Germinal center (tissue), 1 donor: ENCODE measurements around the gene SEMA3G.

ENCODE experiments used
- DNase-seq: peaks from one replicate; pipeline ENCODE4 v3.0.0; 2012; ENCODE audit warnings: mixed read lengths, low spot score

SEMA3G gene

GRCh38 chr3:52444860-52445793, at the start of gene SEMA3G:
TSS of gene SEMA3G (minus strand) at chr3:52445103. CDS start at chr3:52445027, 76 bp downstream.
- peak; percentile 77 for DNase-seq

DNA sequence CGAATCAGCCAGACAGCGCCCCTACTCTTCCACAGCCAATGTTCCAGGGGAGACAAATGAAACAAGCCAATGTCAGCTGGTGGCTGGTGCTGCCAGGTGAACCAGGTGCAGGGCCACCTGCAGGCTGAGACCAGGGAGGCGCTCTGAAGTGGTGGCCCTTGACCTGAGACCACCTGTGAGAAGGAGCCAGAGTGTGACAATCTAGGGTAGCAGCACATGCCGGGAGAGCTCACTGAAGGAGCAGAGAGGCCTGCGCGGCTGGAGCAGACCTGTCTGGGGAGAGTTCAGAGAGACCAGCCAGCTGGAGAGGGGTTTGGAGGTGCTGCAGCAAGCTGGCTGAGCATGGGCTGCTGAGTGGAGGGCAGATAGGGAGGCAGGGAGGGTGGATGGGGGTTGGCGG, 49.5 kb upstream of the SEMA3G start:
- DNase-seq: no peak

- DNase-seq: no peak
Measured at GRCh38 chr3:52493232-52494017, 48.5 kb upstream of the SEMA3G start.

DNA sequence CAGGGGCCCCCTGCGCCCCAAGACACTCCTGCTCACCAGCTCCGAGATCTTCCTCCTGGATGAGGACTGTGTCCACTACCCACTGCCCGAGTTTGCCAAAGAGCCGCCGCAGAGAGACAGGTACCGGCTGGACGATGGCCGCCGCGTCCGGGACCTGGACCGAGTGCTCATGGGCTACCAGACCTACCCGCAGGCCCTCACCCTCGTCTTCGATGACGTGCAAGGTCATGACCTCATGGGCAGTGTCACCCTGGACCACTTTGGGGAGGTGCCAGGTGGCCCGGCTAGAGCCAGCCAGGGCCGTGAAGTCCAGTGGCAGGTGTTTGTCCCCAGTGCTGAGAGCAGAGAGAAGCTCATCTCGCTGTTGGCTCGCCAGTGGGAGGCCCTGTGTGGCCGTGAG, 47.2 kb upstream of the SEMA3G start:
- no peak for DNase-seq

GRCh38 chr3:52490939-52491526, 46.1 kb upstream of the SEMA3G start:
- no peak for DNase-seq

GRCh38 chr3:52490035-52490938, 45.4 kb upstream of the SEMA3G start:
- no peak for DNase-seq

- DNase-seq: no peak
Measured at GRCh38 chr3:52489453-52489852, 44.5 kb upstream of the SEMA3G start.

DNA sequence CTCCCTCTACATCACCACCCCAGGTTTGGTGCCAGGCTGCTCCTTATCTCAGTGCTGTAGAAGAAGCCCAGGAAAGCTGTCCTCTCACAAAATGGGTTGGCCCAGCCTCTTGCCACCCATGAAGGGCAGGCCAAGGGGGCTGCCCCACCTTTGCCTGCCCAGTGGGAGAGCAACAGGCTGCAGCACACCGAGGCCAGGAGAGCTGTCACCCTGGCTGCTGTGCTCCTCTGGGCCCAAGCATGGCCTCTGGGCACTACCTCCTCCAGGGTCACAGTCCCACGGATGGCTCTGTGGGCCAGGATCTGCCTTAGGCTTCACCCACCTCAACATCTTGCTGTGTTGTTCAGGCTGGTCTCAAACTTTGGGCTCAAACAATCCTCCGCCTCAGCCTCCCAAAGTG, 43.8 kb upstream of the SEMA3G start:
- DNase-seq: no peak

DNA sequence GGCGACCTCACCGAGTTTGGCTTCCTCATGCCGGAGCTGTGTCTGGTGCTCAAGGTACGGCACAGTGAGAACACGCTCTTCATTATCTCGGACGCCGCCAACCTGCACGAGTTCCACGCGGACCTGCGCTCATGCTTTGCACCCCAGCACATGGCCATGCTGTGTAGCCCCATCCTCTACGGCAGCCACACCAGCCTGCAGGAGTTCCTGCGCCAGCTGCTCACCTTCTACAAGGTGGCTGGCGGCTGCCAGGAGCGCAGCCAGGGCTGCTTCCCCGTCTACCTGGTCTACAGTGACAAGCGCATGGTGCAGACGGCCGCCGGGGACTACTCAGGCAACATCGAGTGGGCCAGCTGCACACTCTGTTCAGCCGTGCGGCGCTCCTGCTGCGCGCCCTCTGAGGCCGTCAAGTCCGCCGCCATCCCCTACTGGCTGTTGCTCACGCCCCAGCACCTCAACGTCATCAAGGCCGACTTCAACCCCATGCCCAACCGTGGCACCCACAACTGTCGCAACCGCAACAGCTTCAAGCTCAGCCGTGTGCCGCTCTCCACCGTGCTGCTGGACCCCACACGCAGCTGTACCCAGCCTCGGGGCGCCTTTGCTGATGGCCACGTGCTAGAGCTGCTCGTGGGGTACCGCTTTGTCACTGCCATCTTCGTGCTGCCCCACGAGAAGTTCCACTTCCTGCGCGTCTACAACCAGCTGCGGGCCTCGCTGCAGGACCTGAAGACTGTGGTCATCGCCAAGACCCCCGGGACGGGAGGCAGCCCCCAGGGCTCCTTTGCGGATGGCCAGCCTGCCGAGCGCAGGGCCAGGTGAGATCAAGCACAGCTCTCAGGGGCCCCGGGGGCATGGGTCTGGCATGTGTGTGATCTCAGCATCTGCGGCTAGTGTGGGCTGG, 43.1 kb upstream of the SEMA3G start:
- DNase-seq: no peak

GRCh38 chr3:52487050-52487787, 42.3 kb upstream of the SEMA3G start:
- no peak for DNase-seq

DNA sequence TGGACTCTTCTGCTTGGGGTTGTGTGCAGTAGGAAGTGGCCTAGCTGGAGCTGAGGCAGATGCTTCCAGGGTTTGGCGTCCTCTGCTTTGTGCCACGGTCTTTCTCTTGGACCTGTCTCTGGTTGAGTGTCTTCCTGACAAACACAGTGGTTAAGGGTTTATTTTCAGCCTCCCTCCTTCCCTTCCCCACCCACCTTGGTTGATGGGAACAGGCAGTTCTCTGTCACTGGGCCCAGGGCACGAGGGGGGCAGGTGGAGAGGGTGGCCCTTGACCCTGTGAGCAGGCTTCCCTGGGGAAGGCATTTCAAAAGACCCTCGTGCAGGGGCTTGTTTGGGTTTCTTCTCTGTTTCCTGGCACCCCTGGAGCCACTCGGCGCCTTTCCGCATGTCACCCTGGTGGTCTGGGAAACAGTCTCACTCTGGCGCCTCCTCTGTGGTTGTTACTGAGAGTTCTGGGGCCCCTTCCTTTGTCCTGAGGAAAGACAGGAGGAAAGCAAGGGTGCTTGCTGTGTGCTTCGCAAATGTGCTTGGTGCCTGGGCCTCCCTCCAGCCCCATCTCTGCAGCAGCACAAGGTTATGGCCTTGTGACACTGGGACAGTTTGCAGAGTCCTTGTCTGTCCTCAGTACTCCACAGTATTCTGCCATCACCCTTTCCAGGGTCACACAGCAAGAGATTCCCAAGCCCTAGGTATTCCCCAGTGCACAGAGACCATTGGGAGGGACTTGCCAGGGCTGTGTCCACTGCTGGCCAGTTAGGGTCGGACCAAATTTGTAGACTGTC, 40.0 kb upstream of the SEMA3G start:
- DNase-seq: no peak

- DNase-seq: no peak
Measured at GRCh38 chr3:52483577-52484381, 38.9 kb upstream of the SEMA3G start.

DNA sequence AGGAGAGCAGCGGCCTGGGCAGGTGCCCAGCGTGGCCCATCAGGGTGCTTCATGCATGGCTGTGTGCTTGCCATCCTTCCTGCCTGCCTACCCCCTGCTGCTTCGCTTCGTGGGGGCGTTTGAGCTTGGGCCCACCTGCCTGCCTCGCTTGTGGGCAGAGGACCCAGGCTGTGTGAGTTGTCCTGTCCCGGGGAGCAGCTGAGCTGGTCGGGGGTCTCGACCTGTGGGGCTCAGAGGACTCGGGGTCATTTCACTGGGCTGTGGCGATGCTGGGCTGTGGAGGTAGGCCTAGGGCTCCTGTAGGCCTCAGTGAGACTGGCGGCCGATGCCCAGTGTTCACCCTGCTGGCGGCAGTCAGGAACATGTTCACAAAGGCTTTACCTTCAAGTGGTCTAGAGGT, 38.2 kb upstream of the SEMA3G start:
- no peak for DNase-seq

DNA sequence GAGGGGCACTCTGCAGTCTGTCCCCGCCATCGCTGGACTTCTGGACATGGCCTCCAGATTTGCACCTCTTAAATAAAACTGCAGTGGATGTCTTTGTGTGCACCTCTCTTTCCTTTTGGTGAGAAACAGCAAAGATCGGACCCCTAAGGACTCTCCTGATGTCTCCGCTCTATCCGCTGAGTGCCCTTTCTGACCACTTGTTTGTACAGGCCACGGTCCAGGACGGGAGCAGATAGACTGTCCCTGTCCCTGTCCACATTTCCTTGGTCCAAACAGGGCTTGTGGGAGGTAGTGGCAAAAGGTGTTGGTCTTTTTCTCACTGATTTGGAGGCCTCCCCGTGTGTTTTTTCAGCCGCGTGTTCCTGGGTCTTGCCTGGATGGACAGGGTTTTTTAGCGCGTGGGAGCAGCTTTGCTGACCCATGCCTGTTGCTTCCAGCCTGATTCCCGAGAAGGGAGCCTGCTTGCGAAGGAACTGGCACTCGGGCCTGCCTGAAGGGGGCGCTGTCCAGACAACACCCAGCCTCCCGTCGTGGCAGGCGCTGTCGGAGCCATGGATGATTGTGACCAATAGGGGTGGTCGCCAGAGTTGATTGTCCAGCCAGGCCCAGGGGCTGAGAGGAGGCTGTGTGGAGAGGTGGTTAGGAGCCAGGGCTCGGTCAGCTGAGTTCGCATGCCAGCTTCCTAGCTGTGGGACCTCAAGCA, 37.1 kb upstream of the SEMA3G start:
- no peak for DNase-seq

- no peak for DNase-seq
Measured at GRCh38 chr3:52480768-52481715, 36.1 kb upstream of the SEMA3G start.

- DNase-seq: no peak
Measured at GRCh38 chr3:52479877-52480575, 35.1 kb upstream of the SEMA3G start.
